Muscle of leg (tissue), 11 donors: Measurements from ENCODE around the gene MARK4. TPM values are rescaled to one million over a fixed set of nuclear protein-coding genes. Genes with fewer than 3 reads are reported as not detected.

Source experiments
- DNase-seq: peaks from one replicate; pipeline ENCODE4 v3.0.0; 2013
- H3K27ac ChIP-seq: one replicate; pipeline ENCODE4 v1.5.1; 2013; ENCODE audit warnings: mild to moderate bottlenecking, low read length, control low read depth
- H3K27me3 ChIP-seq: one replicate; pipeline ENCODE4 v1.6.1; 2013; ENCODE audit warnings: low read length; ENCODE audit not compliant: control insufficient read depth, insufficient read depth
- H3K36me3 ChIP-seq: one replicate; pipeline ENCODE4 v1.6.1; 2013; ENCODE audit warnings: low read length; ENCODE audit not compliant: control insufficient read depth, insufficient read depth
- H3K4me1 ChIP-seq: one replicate; pipeline ENCODE4 v1.6.1; 2013; ENCODE audit warnings: low read length; ENCODE audit not compliant: control insufficient read depth, insufficient read depth
- H3K4me3 ChIP-seq: one replicate; pipeline ENCODE4 v1.5.1; 2013; ENCODE audit warnings: low read length, control low read depth
- H3K9me3 ChIP-seq: replicated peaks from 2 replicates; pipeline ENCODE4 v1.6.1; 2013; ENCODE audit warnings: low read depth, low read length; ENCODE audit not compliant: control insufficient read depth
- WGBS: methylation state at CpG from one replicate; pipeline ENCODE4 v1.1.5; 2013; ENCODE audit warnings: missing lambda C conversion rate; ENCODE audit not compliant: insufficient coverage; 5-methylcytosine and 5-hydroxymethylcytosine counted together
- polyA plus RNA-seq, 8 donors: library from polyadenylated mRNA; unstranded; fragments of 120-200 nt; gene quantifications; one replicate each; pipeline versions ENCODE4 v1.2.1 to v1.2.3, GENCODE V29; 2013; ENCODE audit warnings: inconsistent platforms in 1 of 8, low replicate concordance in 1 of 8; ENCODE audit not compliant: insufficient read length in 8 of 8, insufficient read depth in 1 of 8
- total RNA-seq: library from RNA; stranded (reverse); fragments of 120-200 nt; gene quantifications from one replicate; pipeline ENCODE4 v1.2.4, GENCODE V29; 2013

Gene MARK4
- total and polyA plus RNA-seq, 9 donors = 11.1 to 38.9 (median 35.6) TPM

- Histone ChIP-seq H3K4me3 (no peak overlapping the region), H3K9me3 (no peaks in the 10 kb centered on the region), H3K27ac (no peak overlapping the region), H3K4me1 (peaks cover 4% of the 10 kb centered on the region), H3K36me3 (peaks cover 3% of the 10 kb centered on the region), H3K27me3 (peaks cover 64% of the 10 kb centered on the region)
- no peak for DNase-seq
- 37% methylated on average over 12 of the region's 15 CpGs for WGBS
These were observed 93.8 kb downstream of the MARK4 start for GRCh38 chr19:45344621-45345505.

- Histone ChIP-seq H3K4me3 (no peak overlapping the region), H3K36me3 (peaks cover 7% of the 10 kb centered on the region), H3K27me3 (peaks cover 57% of the 10 kb centered on the region), H3K9me3 (no peaks in the 10 kb centered on the region), H3K4me1 (peaks cover 2% of the 10 kb centered on the region), H3K27ac (no peak overlapping the region)
- DNase-seq = no peak
- WGBS = 80% methylated on average over 15 of the region's 15 CpGs
These were observed 94.4 kb downstream of the MARK4 start for GRCh38 chr19:45345506-45345860.

- H3K36me3 ChIP-seq = peaks cover 10% of the 10 kb centered on the region
- H3K9me3 ChIP-seq = no peaks in the 10 kb centered on the region
- no peaks in the 10 kb centered on the region for H3K4me1 ChIP-seq
- WGBS = 24% methylated on average over 23 of the region's 27 CpGs
- peaks cover 49% of the 10 kb centered on the region for H3K27me3 ChIP-seq
- H3K4me3 ChIP-seq = no peak overlapping the region
- no peak for DNase-seq
- no peak overlapping the region for H3K27ac ChIP-seq
These were observed 95.4 kb downstream of the MARK4 start for GRCh38 chr19:45346449-45346848.

GRCh38 chr19:45347570-45348366 lies 96.7 kb downstream of the MARK4 start:
- Histone ChIP-seq H3K27me3 (peaks cover 37% of the 10 kb centered on the region), H3K9me3 (no peaks in the 10 kb centered on the region), H3K27ac (no peak overlapping the region), H3K4me3 (no peak overlapping the region), H3K36me3 (peaks cover 20% of the 10 kb centered on the region), H3K4me1 (no peaks in the 10 kb centered on the region)
- DNase-seq = no peak
- 73% methylated on average over 25 of the region's 25 CpGs for WGBS

GRCh38 chr19:45348367-45349125 lies 97.5 kb downstream of the MARK4 start:
- WGBS = 79% methylated on average over 17 of the region's 23 CpGs
- no peak overlapping the region for H3K27ac ChIP-seq
- no peaks in the 10 kb centered on the region for H3K9me3 ChIP-seq
- no peaks in the 10 kb centered on the region for H3K4me1 ChIP-seq
- peaks cover 28% of the 10 kb centered on the region for H3K36me3 ChIP-seq
- no peak overlapping the region for H3K4me3 ChIP-seq
- DNase-seq = no peak
- peaks cover 34% of the 10 kb centered on the region for H3K27me3 ChIP-seq

- Histone ChIP-seq H3K27me3 (peaks cover 34% of the 10 kb centered on the region), H3K27ac (no peak overlapping the region), H3K4me3 (no peak overlapping the region), H3K9me3 (no peaks in the 10 kb centered on the region), H3K4me1 (no peaks in the 10 kb centered on the region), H3K36me3 (peaks cover 33% of the 10 kb centered on the region)
- 57% methylated on average over 3 of the region's 3 CpGs for WGBS
- no peak for DNase-seq
These were observed 98.0 kb downstream of the MARK4 start for GRCh38 chr19:45349126-45349415.

- peaks cover 31% of the 10 kb centered on the region for H3K27me3 ChIP-seq
- no peak overlapping the region for H3K27ac ChIP-seq
- H3K4me1 ChIP-seq = no peaks in the 10 kb centered on the region
- 82% methylated on average over 17 of the region's 17 CpGs for WGBS
- no peak for DNase-seq
- H3K9me3 ChIP-seq = no peaks in the 10 kb centered on the region
- H3K36me3 ChIP-seq = peaks cover 37% of the 10 kb centered on the region
- H3K4me3 ChIP-seq = no peak overlapping the region
These were observed 98.4 kb downstream of the MARK4 start for GRCh38 chr19:45349430-45349941.

- 79% methylated on average over 14 of the region's 17 CpGs for WGBS
- Histone ChIP-seq H3K4me3 (no peak overlapping the region), H3K27ac (no peak overlapping the region), H3K27me3 (peaks cover 21% of the 10 kb centered on the region), H3K36me3 (peaks cover 44% of the 10 kb centered on the region), H3K9me3 (no peaks in the 10 kb centered on the region), H3K4me1 (no peaks in the 10 kb centered on the region)
- no peak for DNase-seq
These were observed 99.5 kb downstream of the MARK4 start for GRCh38 chr19:45350477-45351058.

- DNase-seq = no peak
- peaks cover 51% of the 10 kb centered on the region for H3K36me3 ChIP-seq
- no peak overlapping the region for H3K4me3 ChIP-seq
- no peaks in the 10 kb centered on the region for H3K9me3 ChIP-seq
- H3K27ac ChIP-seq = no peak overlapping the region
- H3K4me1 ChIP-seq = no peaks in the 10 kb centered on the region
- WGBS = 63% methylated on average over 9 of the region's 13 CpGs
- peaks cover 16% of the 10 kb centered on the region for H3K27me3 ChIP-seq
These were observed 100.4 kb downstream of the MARK4 start for GRCh38 chr19:45351401-45351952.
